ENCODE measurements around the gene CCDC90B. TPM values are rescaled to one million over a fixed set of nuclear protein-coding genes. Genes with fewer than 3 reads are reported as not detected.

Gene CCDC90B
- total RNA-seq, 1 experiment from 2014 or later, result 35.9 TPM

DNA sequence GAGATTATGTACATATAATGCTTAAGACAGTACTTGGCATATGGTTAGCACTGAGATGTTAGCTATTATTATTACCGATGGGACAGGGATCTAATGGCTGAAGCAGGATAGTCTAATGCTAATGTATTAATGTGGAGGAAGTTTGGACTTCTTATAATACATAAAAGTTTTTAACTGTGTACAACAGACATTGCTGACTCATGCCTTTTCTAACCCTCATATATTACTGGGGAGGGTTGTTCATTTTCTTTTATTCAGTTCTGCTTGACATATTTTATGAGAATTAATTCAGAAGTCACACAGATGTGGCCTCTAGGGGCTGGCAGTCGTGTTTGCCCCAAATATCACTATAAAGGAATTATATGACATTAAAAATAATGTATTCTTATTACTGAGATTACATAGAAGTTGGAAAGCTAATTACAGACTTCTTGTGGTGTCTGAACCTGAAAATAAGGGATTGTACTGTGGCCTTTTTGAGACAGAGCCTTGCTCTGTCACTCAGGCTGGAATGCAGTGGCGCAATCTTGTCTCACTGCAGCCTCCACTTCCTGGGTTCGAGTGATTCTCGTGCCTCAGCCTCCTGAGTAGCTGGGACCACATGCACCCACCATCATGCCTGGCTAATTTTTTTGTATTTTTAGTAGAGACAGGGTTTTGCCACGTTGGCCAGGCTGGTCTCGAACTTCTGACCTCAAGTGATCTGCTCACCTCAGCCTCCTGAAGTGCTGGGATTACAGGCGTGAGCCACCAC is 10.1 kb downstream of the CCDC90B start:
- TF ChIP-seq CTCF (conservative IDR thresholded peaks at IDR 0.05), result no peak
- Histone ChIP-seq H2BK12ac (ENCODE audit: insufficient read length, low read depth, low read length) (no peak overlapping the region), H2BK5ac (ENCODE audit: insufficient read length, low read length) (no peak overlapping the region), H3K56ac (ENCODE audit: insufficient read length, low read depth, low read length) (no peak overlapping the region), H3K23ac (ENCODE audit: insufficient read length, low read depth, low read length) (no peak overlapping the region), H3K79me1 (ENCODE audit: insufficient read depth, low read depth, low read length, poor library complexity, severe bottlenecking) (no peaks in the 10 kb centered on the region), H3K4ac (ENCODE audit: low read depth, low read length) (no peak overlapping the region), H3K4me2 (ENCODE audit: insufficient read depth, insufficient read length, low read length) (no peak overlapping the region), H3K27ac (ENCODE audit: insufficient read length, low read depth, low read length) (no peak overlapping the region), H2BK120ac (ENCODE audit: low read depth, low read length, poor library complexity, severe bottlenecking) (no peak overlapping the region), H3K14ac (ENCODE audit: insufficient read depth, low read length) (no peak overlapping the region), H2AFZ (ENCODE audit: low read length) (no peak overlapping the region), H2BK15ac (ENCODE audit: low read depth, low read length) (no peak overlapping the region), H3T11ph (ENCODE audit: low read length) (no peak overlapping the region), H3K23me2 (ENCODE audit: insufficient read length, low read depth, low read length, poor library complexity, severe bottlenecking) (no peaks in the 10 kb centered on the region), H3K27me3 (ENCODE audit: insufficient read depth, low read length) (no peaks in the 10 kb centered on the region), H3K79me2 (ENCODE audit: insufficient read depth, low read length) (no peaks in the 10 kb centered on the region), H2BK20ac (ENCODE audit: low read depth, low read length, poor library complexity, severe bottlenecking) (no peak overlapping the region), H4K8ac (replicated peaks; ENCODE audit: insufficient read length, low read depth, low read length) (no peak overlapping the region), H3K18ac (ENCODE audit: insufficient read length, low read depth, low read length) (no peak overlapping the region), H4K5ac (ENCODE audit: insufficient read length, low read depth, low read length) (no peak overlapping the region), H4K91ac (ENCODE audit: insufficient read length, low read depth, low read length) (no peak overlapping the region), H3K9me3 (ENCODE audit: control insufficient read depth, low read depth, low read length) (no peaks in the 10 kb centered on the region), H3K4me1 (ENCODE audit: insufficient read depth, low read length) (no peaks in the 10 kb centered on the region), H4K20me1 (ENCODE audit: control insufficient read depth, insufficient read depth, insufficient read length) (no peaks in the 10 kb centered on the region), H3K9ac (ENCODE audit: extremely low read depth, insufficient read length, low read length) (no peak overlapping the region), H2AK5ac (ENCODE audit: insufficient read length, low read length) (no peak overlapping the region)
- no peaks in the 10 kb centered on the region for H3K27me3 Mint-ChIP-seq (ENCODE audit: low read depth)
- H3K27ac Mint-ChIP-seq, result no peak overlapping the region
- no peaks in the 10 kb centered on the region for H3K4me1 Mint-ChIP-seq
- H3K4me3 Mint-ChIP-seq, result no peak overlapping the region
- DNase-seq, result no peak
- no CpG with 5 or more reads among the region's 8 CpGs for WGBS (ENCODE audit: extremely low coverage, insufficient read length, low lambda C conversion rate)
- peaks cover 21 to 62% (median 50%) of the 10 kb centered on the region in 3 experiments for H3K36me3 Mint-ChIP-seq (ENCODE audit: insufficient read depth in 1 of 3, low read depth in 3 of 3)
- H3K9me3 Mint-ChIP-seq, result peaks cover 1 to 4% of the 10 kb centered on the region in 2 experiments; a peak in 1 of 5 replicates
